ENCODE measurements around the gene NOPCHAP1.

The NOPCHAP1 gene

DNA sequence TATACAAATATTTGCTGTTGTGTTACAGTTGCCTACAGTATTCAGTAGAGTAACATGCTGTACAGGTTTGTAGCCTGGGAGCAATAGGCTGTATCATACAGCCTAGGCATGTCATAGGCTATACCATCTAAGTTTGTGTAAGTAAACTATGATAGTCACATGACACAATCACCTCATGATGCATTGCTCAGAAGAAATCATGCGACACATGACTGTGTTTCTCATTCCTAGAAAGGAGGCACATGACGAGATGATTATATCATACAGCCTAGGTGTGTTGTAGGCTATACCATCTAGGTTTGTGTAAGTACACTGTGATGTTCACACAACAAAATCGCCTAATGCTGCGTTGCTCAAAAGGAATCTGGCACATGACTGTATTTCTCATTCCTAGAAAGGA, 31.9 kb downstream of the NOPCHAP1 start:
- no peaks in the 10 kb centered on the region for H3K4me1 Mint-ChIP-seq
- H3K27me3 Mint-ChIP-seq (ENCODE audit: low read depth): no peaks in the 10 kb centered on the region
- TF ChIP-seq, protein P1, sequence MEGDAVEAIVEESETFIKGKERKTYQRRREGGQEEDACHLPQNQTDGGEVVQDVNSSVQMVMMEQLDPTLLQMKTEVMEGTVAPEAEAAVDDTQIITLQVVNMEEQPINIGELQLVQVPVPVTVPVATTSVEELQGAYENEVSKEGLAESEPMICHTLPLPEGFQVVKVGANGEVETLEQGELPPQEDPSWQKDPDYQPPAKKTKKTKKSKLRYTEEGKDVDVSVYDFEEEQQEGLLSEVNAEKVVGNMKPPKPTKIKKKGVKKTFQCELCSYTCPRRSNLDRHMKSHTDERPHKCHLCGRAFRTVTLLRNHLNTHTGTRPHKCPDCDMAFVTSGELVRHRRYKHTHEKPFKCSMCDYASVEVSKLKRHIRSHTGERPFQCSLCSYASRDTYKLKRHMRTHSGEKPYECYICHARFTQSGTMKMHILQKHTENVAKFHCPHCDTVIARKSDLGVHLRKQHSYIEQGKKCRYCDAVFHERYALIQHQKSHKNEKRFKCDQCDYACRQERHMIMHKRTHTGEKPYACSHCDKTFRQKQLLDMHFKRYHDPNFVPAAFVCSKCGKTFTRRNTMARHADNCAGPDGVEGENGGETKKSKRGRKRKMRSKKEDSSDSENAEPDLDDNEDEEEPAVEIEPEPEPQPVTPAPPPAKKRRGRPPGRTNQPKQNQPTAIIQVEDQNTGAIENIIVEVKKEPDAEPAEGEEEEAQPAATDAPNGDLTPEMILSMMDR (IDR thresholded peaks at IDR 0.05; ENCODE audit: unreplicated experiment in 3 of 3): no peak
- peaks cover 31% of the 10 kb centered on the region for H3K36me3 Mint-ChIP-seq (ENCODE audit: low read depth)
- no peaks in the 10 kb centered on the region for H3K9me3 Mint-ChIP-seq
- no peak overlapping the region for H3K4me3 Mint-ChIP-seq
- no peak overlapping the region for H3K27ac Mint-ChIP-seq

DNA sequence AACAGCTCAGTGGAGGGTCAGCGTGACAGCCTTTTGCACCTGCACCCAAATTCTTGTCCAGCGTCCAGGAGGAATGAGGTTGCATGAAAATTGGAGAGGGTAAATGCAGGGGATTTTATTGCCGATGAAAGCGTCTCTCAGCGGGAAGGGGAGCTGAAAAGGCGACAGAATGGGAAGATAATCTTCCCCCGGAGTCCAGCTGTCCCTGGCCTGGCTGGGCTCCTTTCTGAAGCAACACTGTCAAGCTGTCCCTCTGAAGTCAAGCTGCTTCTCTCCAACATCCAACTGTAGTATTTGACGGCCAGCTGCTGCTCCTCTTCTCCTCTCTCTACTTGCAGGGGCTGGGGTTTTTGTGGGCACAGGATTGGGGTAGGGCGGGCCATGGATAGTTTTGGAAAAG, 32.7 kb downstream of the NOPCHAP1 start:
- Mint-ChIP-seq H3K27ac (no peak overlapping the region), H3K36me3 (ENCODE audit: low read depth) (peaks cover 23% of the 10 kb centered on the region), H3K4me1 (no peaks in the 10 kb centered on the region), H3K4me3 (no peak overlapping the region), H3K9me3 (no peaks in the 10 kb centered on the region), H3K27me3 (ENCODE audit: low read depth) (no peaks in the 10 kb centered on the region)
- TF ChIP-seq, protein P1 (IDR thresholded peaks at IDR 0.05; ENCODE audit: unreplicated experiment in 3 of 3): no peak

DNA sequence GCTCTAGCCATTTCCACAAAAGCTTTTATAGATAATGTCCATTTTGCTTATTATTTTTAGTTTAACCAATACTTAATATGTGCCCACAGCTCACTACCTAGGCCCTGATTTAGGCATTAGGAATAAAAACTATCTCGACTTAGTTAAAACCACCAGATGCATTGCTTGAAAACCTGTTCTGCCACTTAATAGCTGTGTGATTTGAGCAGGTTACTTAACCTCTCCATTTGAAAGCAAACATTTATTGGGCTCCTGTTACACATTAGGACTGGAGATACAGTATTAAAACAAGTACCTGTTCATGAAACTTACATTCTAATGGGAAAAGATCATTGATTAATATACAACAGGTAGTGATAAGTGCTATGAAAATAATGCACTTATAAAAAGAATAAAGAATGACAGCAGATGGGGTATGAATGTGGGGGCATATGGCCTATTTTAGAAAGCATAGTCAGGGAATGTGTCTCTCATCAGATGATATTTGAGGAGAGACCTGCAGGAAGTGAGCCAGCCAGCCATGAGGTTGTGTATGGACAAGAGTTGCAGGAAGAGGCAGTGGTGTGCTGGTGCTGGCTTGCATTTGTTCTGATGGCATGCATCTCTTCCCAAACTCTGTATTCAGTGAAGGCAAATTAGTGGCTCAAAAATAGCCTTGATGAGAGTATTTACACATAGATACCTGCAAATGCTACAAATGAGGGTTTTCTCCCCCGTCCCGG, 34.3 kb downstream of the NOPCHAP1 start:
- TF ChIP-seq, protein P1 (IDR thresholded peaks at IDR 0.05; ENCODE audit: unreplicated experiment in 3 of 3): no peak
- no peak overlapping the region for H3K27ac Mint-ChIP-seq
- H3K9me3 Mint-ChIP-seq: no peaks in the 10 kb centered on the region
- H3K27me3 Mint-ChIP-seq (ENCODE audit: low read depth): no peaks in the 10 kb centered on the region
- H3K36me3 Mint-ChIP-seq (ENCODE audit: low read depth): peaks cover 12% of the 10 kb centered on the region
- peaks cover 11% of the 10 kb centered on the region for H3K4me1 Mint-ChIP-seq
- H3K4me3 Mint-ChIP-seq: no peak overlapping the region

DNA sequence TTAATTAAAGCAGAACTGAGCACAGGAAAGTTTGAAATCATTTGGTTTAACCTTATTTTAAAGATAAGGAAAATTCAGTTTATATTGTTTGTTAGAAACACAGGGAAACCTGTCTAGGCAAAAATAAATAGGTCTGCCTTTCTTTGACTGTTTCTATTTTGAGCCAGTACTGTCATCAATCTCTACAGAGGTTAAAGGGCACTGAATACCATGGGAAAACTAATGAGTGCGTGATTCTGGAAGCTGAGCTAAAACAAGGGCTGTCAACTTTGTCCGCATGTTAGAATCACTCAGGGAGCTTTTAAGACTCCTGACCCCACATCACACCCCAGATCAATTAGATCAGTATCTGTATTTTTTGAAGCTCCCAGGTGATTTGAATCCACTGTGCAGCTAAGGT, 38.8 kb downstream of the NOPCHAP1 start:
- Mint-ChIP-seq H3K9me3 (no peaks in the 10 kb centered on the region), H3K27ac (peak overlapping the region; percentile 39 to 94 (median 93)), H3K36me3 (ENCODE audit: low read depth) (no peaks in the 10 kb centered on the region), H3K27me3 (ENCODE audit: low read depth) (no peaks in the 10 kb centered on the region), H3K4me3 (no peak overlapping the region), H3K4me1 (peaks cover 32% of the 10 kb centered on the region)
- TF ChIP-seq, protein P1 (IDR thresholded peaks at IDR 0.05; ENCODE audit: unreplicated experiment in 3 of 3): no peak

DNA sequence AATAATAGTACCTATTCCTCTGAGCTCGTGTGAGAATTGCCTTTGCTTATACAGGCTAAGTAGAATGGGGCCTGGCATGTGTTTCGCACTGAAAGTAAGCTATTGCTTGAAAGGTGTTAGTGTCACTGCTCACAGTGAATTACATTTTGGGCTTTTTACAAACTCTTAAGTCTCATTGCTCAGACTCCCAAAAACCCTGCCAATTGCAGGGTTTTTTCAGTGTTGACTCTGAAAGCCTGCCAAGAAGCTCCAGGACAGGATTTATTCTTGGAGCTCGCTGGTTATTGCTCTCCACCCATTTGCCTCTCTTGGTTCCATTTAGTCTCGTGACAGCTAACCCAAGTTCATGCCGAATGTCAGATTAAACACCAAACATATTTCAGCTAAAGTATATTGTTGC, 39.8 kb downstream of the NOPCHAP1 start:
- H3K9me3 Mint-ChIP-seq: no peaks in the 10 kb centered on the region
- H3K4me3 Mint-ChIP-seq: peak overlapping the region in 1 of 3 experiments; percentile 42
- no peaks in the 10 kb centered on the region for H3K36me3 Mint-ChIP-seq (ENCODE audit: low read depth)
- no peaks in the 10 kb centered on the region for H3K27me3 Mint-ChIP-seq (ENCODE audit: low read depth)
- peak overlapping the region; percentile 83 to 94 (median 93) for H3K27ac Mint-ChIP-seq
- TF ChIP-seq, protein P1 (IDR thresholded peaks at IDR 0.05; ENCODE audit: unreplicated experiment in 3 of 3): no peak
- peaks cover 32% of the 10 kb centered on the region for H3K4me1 Mint-ChIP-seq

DNA sequence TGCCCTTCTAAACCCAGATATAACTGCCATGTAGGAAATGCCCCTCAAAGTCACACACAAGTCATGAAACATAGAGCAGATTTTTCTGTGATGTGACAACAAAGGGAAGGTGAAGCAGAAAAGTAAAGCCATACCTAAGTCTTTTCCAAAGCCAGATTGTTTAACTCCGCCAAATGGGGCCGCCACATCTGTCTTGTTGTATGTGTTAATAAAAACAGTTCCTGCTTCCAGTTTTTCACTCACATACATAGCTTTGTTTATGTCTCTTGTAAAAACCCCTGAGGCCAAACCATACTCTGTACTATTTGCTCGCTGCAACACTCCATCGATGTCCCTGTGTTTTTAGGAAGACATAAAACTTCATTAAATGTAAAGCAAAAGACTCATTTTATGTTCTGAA, 40.3 kb downstream of the NOPCHAP1 start:
- Mint-ChIP-seq H3K27ac (peak overlapping the region; percentile 83 to 94 (median 93)), H3K4me1 (peaks cover 32% of the 10 kb centered on the region), H3K27me3 (ENCODE audit: low read depth) (no peaks in the 10 kb centered on the region), H3K36me3 (ENCODE audit: low read depth) (no peaks in the 10 kb centered on the region), H3K4me3 (peak overlapping the region in 1 of 3 experiments; percentile 38), H3K9me3 (no peaks in the 10 kb centered on the region)
- TF ChIP-seq, protein P1 (IDR thresholded peaks at IDR 0.05; ENCODE audit: unreplicated experiment in 3 of 3): no peak

Measured in nephron (organoid).